ENCODE results near the gene PTPN21. TPM values are rescaled to one million over a fixed set of nuclear protein-coding genes. Genes with fewer than 3 reads are reported as not detected.

Gene PTPN21
- total and polyA plus RNA-seq, 9 of the 15 experiments (the other 6 are each of a cell fraction or from before 2014, with no cell fraction given) = 0.06 to 1.9 (median 0.94) TPM

DNA sequence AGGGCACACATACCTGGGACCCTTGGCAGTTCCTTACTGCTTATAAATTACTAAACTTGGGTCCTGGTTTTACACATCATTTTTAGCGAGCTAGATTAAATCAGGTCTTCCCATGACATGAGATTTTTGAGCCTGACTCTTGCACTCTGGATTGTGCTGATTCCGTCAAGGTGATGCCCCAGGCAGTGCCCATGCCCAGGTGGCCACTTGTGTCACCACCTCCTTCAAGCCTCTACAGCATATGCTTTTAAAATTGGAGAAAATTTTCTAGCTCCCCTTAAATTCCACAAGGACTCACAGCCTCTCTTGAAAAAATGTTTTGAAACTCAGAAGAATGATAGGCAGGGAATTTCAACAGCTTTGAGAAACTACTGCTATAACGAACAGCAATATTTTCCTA, 9.6 kb downstream of the PTPN21 start:
- no peak overlapping the region for H3K27ac ChIP-seq (ENCODE audit: extremely low read depth, low read depth, low read length)
- DNase-seq (ENCODE audit: extremely low read depth in 1 of 4, low spot score in 3 of 4) = no peak
- no peak overlapping the region for H3K4me2 ChIP-seq (ENCODE audit: insufficient read depth, low read length)
- in situ Hi-C loops (cut with MboI) (no loop called here), intact Hi-C loops (cut with micrococcal nuclease) (no loop called here)
- no peaks in the 10 kb centered on the region for H3K79me2 ChIP-seq (ENCODE audit: control insufficient read depth, insufficient read depth, low read length)
- no peaks in the 10 kb centered on the region for H3K4me1 ChIP-seq (replicated peaks in 1 of 2; ENCODE audit: control insufficient read depth in 2 of 2, insufficient read depth in 2 of 2, low read length in 2 of 2)
- 51% methylated on average over 3 of the region's 3 CpGs for WGBS (ENCODE audit: insufficient coverage, low coverage, missing lambda C conversion rate)
- no TSS peak for BruUV-seq (replicated peaks)
- no peaks in the 10 kb centered on the region; the same call in 2 of the 3 replicates for H3K36me3 ChIP-seq (ENCODE audit: control insufficient read depth, insufficient read depth, low read length)
- no peaks in the 10 kb centered on the region for H4K20me1 ChIP-seq (replicated peaks; ENCODE audit: control insufficient read depth, insufficient read depth, low read length)
- no peaks in the 10 kb centered on the region for H3K9me1 ChIP-seq (ENCODE audit: control insufficient read depth, insufficient read depth, low read length)
- H3K9me3 ChIP-seq (replicated peaks; ENCODE audit: control insufficient read depth, insufficient read depth, low read depth, low read length) = no peaks in the 10 kb centered on the region
- H3K4me3 ChIP-seq = no peak overlapping the region
- POLR2A ChIA-PET = no interaction called here
- FAIRE-seq = no peak
- H3K9ac ChIP-seq (ENCODE audit: insufficient read depth in 1 of 2, low read depth in 2 of 2, low read length in 2 of 2) = no peak overlapping the region
- no peak for ATAC-seq
- no peak for TF ChIP-seq DMBX1 (CRISPR knock-in tag; IDR thresholded peaks at IDR 0.05; ENCODE audit: borderline replicate concordance)
- TF ChIP-seq BRCA1 (IDR thresholded peaks at IDR 0.05) = no peak
- TF ChIP-seq BRCA1 (CRISPR knock-in tag; IDR thresholded peaks at IDR 0.05) = no peak
- TF ChIP-seq, protein P1, sequence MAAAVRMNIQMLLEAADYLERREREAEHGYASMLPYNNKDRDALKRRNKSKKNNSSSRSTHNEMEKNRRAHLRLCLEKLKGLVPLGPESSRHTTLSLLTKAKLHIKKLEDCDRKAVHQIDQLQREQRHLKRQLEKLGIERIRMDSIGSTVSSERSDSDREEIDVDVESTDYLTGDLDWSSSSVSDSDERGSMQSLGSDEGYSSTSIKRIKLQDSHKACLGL (CRISPR knock-in tag; IDR thresholded peaks at IDR 0.05; ENCODE audit: borderline replicate concordance, poor library complexity, severe bottlenecking) = no peak
- no peak for TF ChIP-seq SIX5 (IDR thresholded peaks at IDR 0.05; ENCODE audit: borderline replicate concordance in 1 of 2, insufficient read depth in 1 of 2, low read depth in 1 of 2, low read length in 2 of 2)
- TF ChIP-seq KDM5B (IDR thresholded peaks at IDR 0.05; ENCODE audit: insufficient replicate concordance, low read depth, low read length) = no peak
- TF ChIP-seq MBD2 (IDR thresholded peaks at IDR 0.05; ENCODE audit: borderline replicate concordance, low read depth) = no peak
- TF ChIP-seq TEAD4 (IDR thresholded peaks at IDR 0.05; ENCODE audit: low read length) = no peak
- TF ChIP-seq TEAD4 (CRISPR knock-in tag; IDR thresholded peaks at IDR 0.05; ENCODE audit: borderline replicate concordance) = no peak
- TF ChIP-seq ILF3 (IDR thresholded peaks at IDR 0.05; ENCODE audit: borderline replicate concordance) = no peak
- TF ChIP-seq SIN3A (IDR thresholded peaks at IDR 0.05; ENCODE audit: borderline replicate concordance in 2 of 2, control insufficient read depth in 1 of 2, low read depth in 2 of 2, low read length in 2 of 2) = no peak
- no peak for TF ChIP-seq SAFB2 (IDR thresholded peaks at IDR 0.05; ENCODE audit: borderline replicate concordance, low read depth, low read length, severe bottlenecking)
- no peak for TF ChIP-seq ZBTB7A (IDR thresholded peaks at IDR 0.05; ENCODE audit: borderline replicate concordance, control insufficient read depth, low read depth, low read length)
- TF ChIP-seq FOXK1 (CRISPR knock-in tag; IDR thresholded peaks at IDR 0.05; ENCODE audit: borderline replicate concordance) = no peak
- TF ChIP-seq CBX8 (IDR thresholded peaks at IDR 0.05; ENCODE audit: borderline replicate concordance, extremely low read depth, low read depth, low read length, poor library complexity, severe bottlenecking) = no peak
- TF ChIP-seq ZNF408 (CRISPR knock-in tag; IDR thresholded peaks at IDR 0.05; ENCODE audit: low read depth) = no peak
- TF ChIP-seq, protein P2, sequence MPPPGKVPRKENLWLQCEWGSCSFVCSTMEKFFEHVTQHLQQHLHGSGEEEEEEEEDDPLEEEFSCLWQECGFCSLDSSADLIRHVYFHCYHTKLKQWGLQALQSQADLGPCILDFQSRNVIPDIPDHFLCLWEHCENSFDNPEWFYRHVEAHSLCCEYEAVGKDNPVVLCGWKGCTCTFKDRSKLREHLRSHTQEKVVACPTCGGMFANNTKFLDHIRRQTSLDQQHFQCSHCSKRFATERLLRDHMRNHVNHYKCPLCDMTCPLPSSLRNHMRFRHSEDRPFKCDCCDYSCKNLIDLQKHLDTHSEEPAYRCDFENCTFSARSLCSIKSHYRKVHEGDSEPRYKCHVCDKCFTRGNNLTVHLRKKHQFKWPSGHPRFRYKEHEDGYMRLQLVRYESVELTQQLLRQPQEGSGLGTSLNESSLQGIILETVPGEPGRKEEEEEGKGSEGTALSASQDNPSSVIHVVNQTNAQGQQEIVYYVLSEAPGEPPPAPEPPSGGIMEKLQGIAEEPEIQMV (tag; conservative IDR thresholded peaks at IDR 0.05; ENCODE audit: low read depth) = no peak
- no peak for TF ChIP-seq PCBP2 (IDR thresholded peaks at IDR 0.05; ENCODE audit: low read depth, low read length, poor library complexity, severe bottlenecking)
- no peaks in the 10 kb centered on the region for H3K27me3 ChIP-seq (ENCODE audit: control insufficient read depth in 2 of 2, insufficient read depth in 2 of 2, low read length in 2 of 2)
- CTCF ChIA-PET (ENCODE audit: low intra/inter-chr PET ratio) = no interaction called here
- no peak overlapping the region for H2AFZ ChIP-seq (ENCODE audit: low read depth, low read length)
